NCI-H748 treated with DMSO at 0.1 percent for 48 hours (cell line): ENCODE results near the gene PARVG.

Source experiments
- DNase-seq: peaks from one replicate; lab custom pipeline; 2025; lab: John Stamatoyannopoulos, UW

Gene PARVG

GRCh38 chr22:44180706-44181032 is at the start of gene PARVG:
PARVG (plus strand) TSS chr22:44180925; CDS start chr22:44183330, 2,405 bp downstream.
- DNase-seq, result no peak

- no peak for DNase-seq
Measured at GRCh38 chr22:44131412-44131811, 49.3 kb upstream of the PARVG start.

- DNase-seq, result no peak
Measured at GRCh38 chr22:44131989-44132685, 48.6 kb upstream of the PARVG start.

GRCh38 chr22:44132724-44133123 is 48.0 kb upstream of the PARVG start:
- no peak for DNase-seq

GRCh38 chr22:44133161-44133560 is 47.6 kb upstream of the PARVG start:
- no peak for DNase-seq

- no peak for DNase-seq
Measured at GRCh38 chr22:44133901-44134571, 46.7 kb upstream of the PARVG start.

GRCh38 chr22:44136112-44136511 is 44.6 kb upstream of the PARVG start:
- no peak for DNase-seq

- DNase-seq, result no peak
Measured at GRCh38 chr22:44136786-44137185, 43.9 kb upstream of the PARVG start.

GRCh38 chr22:44137415-44137814 is 43.3 kb upstream of the PARVG start:
- no peak for DNase-seq

- peak; percentile 83 for DNase-seq
Measured at GRCh38 chr22:44139773-44140172, 41.0 kb upstream of the PARVG start.

- no peak for DNase-seq
Measured at GRCh38 chr22:44142421-44143104, 38.2 kb upstream of the PARVG start.

- no peak for DNase-seq
Measured at GRCh38 chr22:44143105-44143474, 37.6 kb upstream of the PARVG start.

- DNase-seq, result no peak
Measured at GRCh38 chr22:44143579-44143978, 37.1 kb upstream of the PARVG start.

GRCh38 chr22:44144046-44144569 is 36.6 kb upstream of the PARVG start:
- no peak for DNase-seq

- no peak for DNase-seq
Measured at GRCh38 chr22:44145544-44145943, 35.2 kb upstream of the PARVG start.

- no peak for DNase-seq
Measured at GRCh38 chr22:44146088-44146861, 34.5 kb upstream of the PARVG start.

- DNase-seq, result no peak
Measured at GRCh38 chr22:44147008-44147645, 33.6 kb upstream of the PARVG start.

- DNase-seq, result no peak
Measured at GRCh38 chr22:44147821-44148574, 32.7 kb upstream of the PARVG start.

- no peak for DNase-seq
Measured at GRCh38 chr22:44151676-44152075, 29.0 kb upstream of the PARVG start.

- DNase-seq, result no peak
Measured at GRCh38 chr22:44153710-44154109, 27.0 kb upstream of the PARVG start.

GRCh38 chr22:44154436-44154942 is 26.2 kb upstream of the PARVG start:
- no peak for DNase-seq
